ENCODE measurements around the gene AQR.
"Not testable (repeated sequence)": the region's sequence is repeated elsewhere in the genome, so short reads cannot be mapped to it uniquely, and the experiment has no call there.

The AQR gene

GRCh38 chr15:34813446-34814190 lies 155.9 kb downstream of the AQR start:
- DNase-seq (ENCODE audit: low spot score), result no peak

DNA sequence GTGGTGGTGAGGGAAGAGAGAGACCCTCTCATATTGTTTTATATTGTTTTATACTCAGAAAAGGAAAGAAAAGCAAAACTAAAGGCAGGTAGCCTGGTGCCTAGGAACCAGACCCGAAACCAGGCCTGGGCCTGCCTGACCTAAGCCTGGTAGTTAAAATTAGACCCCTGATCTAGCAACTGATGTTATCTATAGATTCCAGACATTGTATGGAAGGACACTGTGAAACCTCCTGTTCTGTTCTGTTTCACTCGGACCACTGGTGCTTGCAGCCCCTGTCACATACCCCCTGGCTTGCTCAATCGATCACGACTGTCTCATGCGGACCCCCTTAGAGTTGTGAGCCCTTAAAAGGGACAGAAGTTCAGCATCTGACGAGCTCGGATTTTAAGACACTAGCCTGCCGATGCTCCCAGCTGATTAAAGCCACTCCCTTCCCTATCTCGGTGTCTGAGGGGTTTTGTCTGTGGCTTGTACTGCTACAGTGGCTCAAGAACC lies 156.6 kb downstream of the AQR start:
- not testable (repeated sequence) for DNase-seq (ENCODE audit: low spot score)

DNA sequence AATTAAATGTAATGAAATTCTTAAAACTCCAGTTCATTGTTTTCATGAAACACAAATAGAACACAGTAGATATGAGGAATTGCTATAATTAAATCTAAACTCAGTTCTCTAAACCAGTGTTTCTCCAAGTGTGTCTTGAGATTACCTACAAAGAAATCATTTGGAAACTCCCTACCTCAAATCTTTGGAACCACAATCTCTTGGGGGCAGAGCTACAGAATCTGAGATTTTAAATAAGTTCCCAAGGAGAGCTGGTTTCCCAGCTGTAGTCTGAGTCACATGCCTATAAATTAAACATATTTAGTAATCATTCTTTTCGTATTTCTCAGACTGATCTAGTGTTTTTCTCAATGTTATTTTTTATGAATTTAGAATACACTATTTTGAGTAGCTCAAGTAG lies 157.2 kb downstream of the AQR start:
- DNase-seq (ENCODE audit: low spot score), result no peak

DNA sequence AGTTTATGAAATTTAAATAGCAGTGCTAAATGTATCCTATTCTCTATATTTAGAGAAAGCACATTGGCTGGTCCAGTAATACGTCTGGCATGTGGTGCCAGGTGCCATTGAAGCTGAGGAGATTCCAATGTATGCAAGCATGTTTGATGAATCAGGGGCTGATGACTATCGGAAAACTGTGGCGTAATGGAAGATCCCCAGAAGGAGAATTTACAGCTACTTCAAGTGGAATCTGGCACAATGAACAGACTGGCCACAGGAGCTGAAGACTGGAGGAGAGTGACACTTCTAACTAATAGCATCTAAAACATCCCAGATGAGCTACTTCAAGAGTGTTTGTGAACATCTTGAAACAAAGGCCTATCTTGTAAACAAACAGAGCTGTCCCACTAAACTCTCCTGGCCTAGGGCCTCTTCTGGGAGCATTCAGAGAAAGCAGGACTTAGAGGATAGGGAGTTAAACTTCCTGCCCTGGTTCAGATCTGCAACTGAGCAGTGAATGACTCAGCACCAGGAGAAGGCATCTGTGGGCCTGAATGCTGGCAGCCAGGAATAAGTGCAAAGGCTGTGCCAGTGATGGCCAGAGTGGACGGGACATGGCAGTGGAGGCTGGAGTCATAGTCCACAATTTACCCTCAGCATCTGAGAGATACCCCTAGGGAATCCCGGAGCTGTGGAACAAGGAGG lies 159.0 kb downstream of the AQR start:
- DNase-seq (ENCODE audit: low spot score), result no peak

DNA sequence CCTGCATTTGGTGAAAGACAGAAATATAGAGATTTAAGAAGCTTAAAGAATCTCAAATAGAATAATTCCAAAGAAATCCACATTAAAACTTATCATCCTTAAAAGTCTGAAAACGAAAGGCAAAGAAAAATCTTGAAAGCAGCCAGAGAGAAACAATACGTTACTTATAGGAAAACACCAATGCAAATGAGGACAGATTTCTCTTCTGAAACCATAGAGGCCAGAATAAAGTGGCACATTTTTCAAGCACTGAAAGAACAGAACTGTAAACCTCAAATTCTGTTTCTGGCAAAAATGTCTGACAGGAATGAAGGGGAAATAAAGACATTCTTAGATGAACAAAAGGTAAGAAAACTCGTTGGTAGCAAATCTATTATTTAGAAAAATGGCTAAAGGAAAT lies 160.4 kb downstream of the AQR start:
- DNase-seq (ENCODE audit: low spot score), result no peak

- no peak for DNase-seq (ENCODE audit: low spot score)
Observed at GRCh38 chr15:34808016-34808415, 161.5 kb downstream of the AQR start.

DNA sequence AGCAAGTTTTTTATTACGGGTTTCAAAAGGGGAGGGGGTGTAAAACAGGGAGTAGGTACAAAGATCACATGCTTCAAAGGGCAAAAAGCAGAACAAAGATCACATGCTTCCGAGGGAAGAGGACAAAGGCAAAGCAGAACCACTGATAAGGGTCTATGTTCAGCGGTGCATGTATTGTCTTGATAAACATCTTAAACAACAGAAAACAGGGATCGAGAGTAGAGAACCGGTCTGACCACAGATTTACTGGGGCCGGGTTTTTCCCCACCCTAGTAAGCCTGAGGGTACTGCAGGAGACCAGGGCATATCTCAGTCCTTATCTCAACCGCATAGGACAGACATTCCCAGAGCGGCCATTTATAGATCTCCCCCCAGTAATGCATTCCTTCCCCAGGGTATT lies 162.3 kb downstream of the AQR start:
- not testable (repeated sequence) for DNase-seq (ENCODE audit: low spot score)

DNA sequence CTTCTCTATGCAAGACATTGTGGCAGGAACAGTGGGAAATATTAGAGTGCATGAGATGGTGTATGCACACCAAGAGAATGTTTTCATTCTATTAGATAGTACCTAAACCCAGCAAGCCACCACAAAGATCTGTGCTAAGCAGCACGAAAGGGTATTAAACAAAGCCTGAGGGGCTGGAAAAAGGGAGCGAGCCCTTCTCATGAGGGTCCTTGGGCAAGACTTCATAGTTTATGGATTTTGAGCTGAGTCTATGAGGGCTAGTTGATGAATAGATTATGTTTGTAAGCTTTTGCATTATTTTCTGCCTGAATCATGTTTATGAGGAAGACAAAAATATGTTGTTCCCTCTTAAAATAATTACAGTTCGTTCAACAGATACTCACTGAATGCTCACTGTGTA lies 164.8 kb downstream of the AQR start:
- no peak for DNase-seq (ENCODE audit: low spot score)

DNA sequence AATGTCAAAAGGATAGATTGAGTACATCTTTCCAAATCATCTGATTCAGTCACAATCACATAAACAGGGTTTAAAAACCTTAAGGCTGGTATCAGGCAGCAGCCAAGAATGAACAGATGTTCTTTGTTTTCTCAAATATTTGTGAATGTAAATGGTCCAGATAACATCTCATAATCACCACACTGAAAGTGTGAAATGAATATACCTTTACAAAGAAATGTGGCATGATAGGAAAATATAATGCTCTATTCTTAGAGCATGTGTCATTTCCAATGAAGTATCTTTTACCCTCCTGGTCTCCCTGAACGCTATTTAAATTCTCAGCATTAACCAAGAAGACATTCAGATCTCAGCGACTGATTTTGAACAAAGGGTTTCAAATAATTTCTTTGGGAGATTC lies 165.4 kb downstream of the AQR start:
- no peak for DNase-seq (ENCODE audit: low spot score)

- DNase-seq (ENCODE audit: low spot score), result no peak
Observed at GRCh38 chr15:34802803-34803750, 166.5 kb downstream of the AQR start.

- no peak for DNase-seq (ENCODE audit: low spot score)
Observed at GRCh38 chr15:34802371-34802770, 167.2 kb downstream of the AQR start.

All from globus pallidus (tissue), 1 donor.